ENCODE measurements around the gene HDAC1.

DNA sequence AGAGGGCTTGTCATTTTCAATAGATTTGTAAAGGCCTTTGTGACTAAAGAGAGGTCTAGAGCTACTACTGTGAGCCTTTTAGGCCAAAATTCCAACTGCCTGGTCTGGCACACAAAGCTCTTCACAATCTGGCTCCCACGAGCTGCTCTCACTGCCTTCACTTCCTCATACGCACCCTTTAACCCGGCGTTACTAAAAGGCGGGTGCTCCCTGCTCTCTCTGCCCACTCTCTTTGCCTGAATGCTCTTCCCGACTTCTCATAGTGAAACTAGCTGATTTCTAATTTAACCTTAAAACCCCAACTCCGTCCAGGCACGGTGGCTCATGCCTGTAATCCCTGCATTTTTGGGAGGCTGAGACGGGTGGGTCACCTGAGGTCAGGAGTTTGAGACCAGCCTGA lies 88.2 kb downstream of the HDAC1 start:
- TF ChIP-seq, protein P1, sequence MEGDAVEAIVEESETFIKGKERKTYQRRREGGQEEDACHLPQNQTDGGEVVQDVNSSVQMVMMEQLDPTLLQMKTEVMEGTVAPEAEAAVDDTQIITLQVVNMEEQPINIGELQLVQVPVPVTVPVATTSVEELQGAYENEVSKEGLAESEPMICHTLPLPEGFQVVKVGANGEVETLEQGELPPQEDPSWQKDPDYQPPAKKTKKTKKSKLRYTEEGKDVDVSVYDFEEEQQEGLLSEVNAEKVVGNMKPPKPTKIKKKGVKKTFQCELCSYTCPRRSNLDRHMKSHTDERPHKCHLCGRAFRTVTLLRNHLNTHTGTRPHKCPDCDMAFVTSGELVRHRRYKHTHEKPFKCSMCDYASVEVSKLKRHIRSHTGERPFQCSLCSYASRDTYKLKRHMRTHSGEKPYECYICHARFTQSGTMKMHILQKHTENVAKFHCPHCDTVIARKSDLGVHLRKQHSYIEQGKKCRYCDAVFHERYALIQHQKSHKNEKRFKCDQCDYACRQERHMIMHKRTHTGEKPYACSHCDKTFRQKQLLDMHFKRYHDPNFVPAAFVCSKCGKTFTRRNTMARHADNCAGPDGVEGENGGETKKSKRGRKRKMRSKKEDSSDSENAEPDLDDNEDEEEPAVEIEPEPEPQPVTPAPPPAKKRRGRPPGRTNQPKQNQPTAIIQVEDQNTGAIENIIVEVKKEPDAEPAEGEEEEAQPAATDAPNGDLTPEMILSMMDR (conservative IDR thresholded peaks at IDR 0.05 in 1 of 2, IDR thresholded peaks at IDR 0.05 in 1 of 2; ENCODE audit: extremely low read depth in 1 of 2, insufficient read depth in 1 of 2, low read depth in 1 of 2, low read length in 2 of 2), result no peak
- no peak for TF ChIP-seq EZH2 (IDR thresholded peaks at IDR 0.05; ENCODE audit: borderline replicate concordance, low read length)
